AG04450 (cell line): Measurements from ENCODE around the gene SH3PXD2B. TPM values are rescaled to one million over a fixed set of nuclear protein-coding genes. Genes with fewer than 3 reads are reported as not detected.
"Not testable (repeated sequence)": the region's sequence is repeated elsewhere in the genome, so short reads cannot be mapped to it uniquely, and the experiment has no call there.

Experiments used
- CTCF ChIA-PET: fragments of 300-600, 350-600 bp; formaldehyde crosslinking; extraction: SDS; loops from one replicate; lab custom pipeline; 2022; ENCODE audit warnings: antibody characterized with exemption, inconsistent platforms; lab: Charles Lee
- POLR2A ChIA-PET: fragments of 350-600 bp; formaldehyde crosslinking; extraction: SDS; loops from one replicate; lab custom pipeline; 2021; ENCODE audit warnings: antibody characterized with exemption, inconsistent platforms; lab: Yijun Ruan, JAX
- DNase-seq: peaks from one replicate; pipeline ENCODE4 v3.0.0-alpha.2; 2011; ENCODE audit warnings: low read depth, low spot score
- H3K27ac ChIP-seq: one replicate; pipeline ENCODE4 v1.5.1; 2012; ENCODE audit warnings: low read depth, low read length, control low read depth
- H3K27me3 ChIP-seq: one replicate; pipeline ENCODE4 v1.6.0; 2012; ENCODE audit warnings: low read length; ENCODE audit not compliant: control insufficient read depth, insufficient read depth
- H3K4me3 ChIP-seq: 2 replicates; pipeline ENCODE4 v1.5.1; 2011; ENCODE audit warnings: mild to moderate bottlenecking, low read depth, low read length, control low read depth
- H3K9me3 ChIP-seq: 2 replicates; pipeline ENCODE4 v1.5.1; 2012; ENCODE audit warnings: low read length; ENCODE audit not compliant: control insufficient read depth, insufficient read depth
- CTCF ChIP-seq: IDR thresholded peaks from 2 replicates; pipeline ENCODE4 v1.5.1; 2011; ENCODE audit warnings: low read depth, low read length, control low read depth, inconsistent platforms
- polyA plus RNA-seq: library from polyadenylated mRNA; depleted of rRNA; stranded (reverse); fragments of >200 nt; gene quantifications from 2 replicates; pipeline ENCODE4 v1.2.3, GENCODE V29; 2011

SH3PXD2B gene
- polyA plus RNA-seq, 1 experiment, result 39.1 TPM

GRCh38 chr5:172299916-172300439 is 154.3 kb downstream of the SH3PXD2B start:
- CTCF ChIA-PET, result interaction anchor here (0.5 kb wide), 1 partner anchor 27 kb away, joined by 7 read pairs; no protein-coding TSS in a partner anchor

GRCh38 chr5:172294831-172295230 is 159.5 kb downstream of the SH3PXD2B start:
- Histone ChIP-seq H3K9me3 (no peaks in the 10 kb centered on the region), H3K27me3 (peaks cover 4% of the 10 kb centered on the region), H3K27ac (no peak overlapping the region), H3K4me3 (no peak overlapping the region)
- no peak for DNase-seq
- POLR2A ChIA-PET, result no interaction called here
- TF ChIP-seq CTCF, result no peak
- CTCF ChIA-PET, result interaction anchor here (0.8 kb wide), 1 partner anchor 12 kb away, joined by 4 read pairs; no protein-coding TSS in a partner anchor

More at GRCh38 chr5:172299916-172300439, 154.3 kb downstream of the SH3PXD2B start:
- Histone ChIP-seq H3K9me3 (no peaks in the 10 kb centered on the region), H3K27ac (no peak overlapping the region), H3K4me3 (no peak overlapping the region), H3K27me3 (peaks cover 4% of the 10 kb centered on the region)
- no peak for TF ChIP-seq CTCF
- DNase-seq, result no peak
- POLR2A ChIA-PET, result no interaction called here

GRCh38 chr5:172293745-172294342 is 160.5 kb downstream of the SH3PXD2B start:
- ChIA-PET CTCF (interaction anchor here (0.8 to 2.7 kb wide), 15 partner anchors 9 to 381 kb away, joined by 3 to 17 read pairs (median 7); partner anchors contain the start of genes FBXW11 and STK10), POLR2A (interaction anchor here (0.5 to 0.9 kb wide), 2 partner anchors 145 to 287 kb away, joined by 3 to 4 read pairs; partner anchors contain the start of gene FBXW11)
- H3K27me3 ChIP-seq, result peaks cover 4% of the 10 kb centered on the region
- H3K9me3 ChIP-seq, result no peaks in the 10 kb centered on the region
- no peak for DNase-seq
- no peak overlapping the region for H3K27ac ChIP-seq
- no peak overlapping the region for H3K4me3 ChIP-seq
- no peak for TF ChIP-seq CTCF

- no peak overlapping the region for H3K27ac ChIP-seq
- H3K27me3 ChIP-seq, result peaks cover 4% of the 10 kb centered on the region
- TF ChIP-seq CTCF, result peak; percentile 89
- no peak for DNase-seq
- no peak overlapping the region for H3K4me3 ChIP-seq
- CTCF ChIA-PET, result interaction anchor here (0.8 to 2.7 kb wide), 16 partner anchors 8 to 381 kb away, joined by 3 to 17 read pairs (median 7); partner anchors contain the start of genes FBXW11 and STK10
- POLR2A ChIA-PET, result interaction anchor here (0.5 to 0.9 kb wide), 2 partner anchors 146 to 287 kb away, joined by 3 to 4 read pairs; partner anchors contain the start of gene FBXW11
- H3K9me3 ChIP-seq, result no peaks in the 10 kb centered on the region
Observed at GRCh38 chr5:172293054-172293744, 161.1 kb downstream of the SH3PXD2B start.

GRCh38 chr5:172291837-172292236 is 162.5 kb downstream of the SH3PXD2B start:
- H3K9me3 ChIP-seq, H3K27ac ChIP-seq, H3K4me3 ChIP-seq, POLR2A ChIA-PET, DNase-seq, H3K27me3 ChIP-seq: not testable (repeated sequence)
- CTCF ChIA-PET, result interaction anchor here (0.6 to 2.7 kb wide), 10 partner anchors 9 to 380 kb away, joined by 3 to 17 read pairs (median 6); partner anchors contain the start of gene STK10
